ENCODE measurements around the gene PLCD4. TPM values are rescaled to one million over a fixed set of nuclear protein-coding genes. Genes with fewer than 3 reads are reported as not detected.

PLCD4 gene
- total RNA-seq, 1 experiment from 2014 or later, result 0.42 TPM

DNA sequence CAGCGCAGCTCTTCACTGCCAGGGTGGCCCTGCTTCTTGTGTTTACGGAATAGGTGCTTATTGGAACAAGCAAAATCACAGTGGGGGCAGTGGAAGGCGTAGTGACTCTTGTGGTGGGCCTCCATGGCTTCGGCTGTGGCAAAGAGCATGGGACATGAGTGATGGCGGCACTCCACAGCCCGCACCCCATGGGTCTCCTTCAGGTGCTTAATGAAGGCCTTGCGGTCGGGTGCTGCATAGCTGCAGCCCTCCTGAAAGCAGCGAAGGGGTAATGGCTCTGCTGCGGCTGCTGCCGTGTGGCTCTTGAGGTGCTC is 41.0 kb downstream of the PLCD4 start:
- no peak overlapping the region for H3K27ac ChIP-seq (ENCODE audit: insufficient read length, low read depth, low read length)
- Mint-ChIP-seq H3K27me3 (ENCODE audit: low read depth) (no peaks in the 10 kb centered on the region), H3K9me3 (no peaks in the 10 kb centered on the region; a peak in 1 of 5 replicates), H3K4me3 (no peak overlapping the region), H3K27ac (peak overlapping the region in 1 of 3 experiments; percentile 82; a peak in 1 of 7 replicates), H3K4me1 (no peaks in the 10 kb centered on the region), H3K36me3 (ENCODE audit: insufficient read depth in 1 of 3, low read depth in 3 of 3) (peaks cover 41 to 93% (median 78%) of the 10 kb centered on the region in 3 experiments; a peak in 6 of 7 replicates)
- no peak overlapping the region for H3K9ac ChIP-seq (ENCODE audit: extremely low read depth, insufficient read length, low read length)
- no peak overlapping the region for H2BK120ac ChIP-seq (ENCODE audit: low read depth, low read length, poor library complexity, severe bottlenecking)
- H3K4me1 ChIP-seq (ENCODE audit: insufficient read depth, low read length), result no peaks in the 10 kb centered on the region
- no peak overlapping the region for H4K91ac ChIP-seq (ENCODE audit: insufficient read length, low read depth, low read length)
- H3K18ac ChIP-seq (ENCODE audit: insufficient read length, low read depth, low read length), result no peak overlapping the region
- no peak overlapping the region for H2BK5ac ChIP-seq (ENCODE audit: insufficient read length, low read length)
- H2AFZ ChIP-seq (ENCODE audit: low read length), result no peak overlapping the region
- no peak overlapping the region for H4K8ac ChIP-seq (replicated peaks; ENCODE audit: insufficient read length, low read depth, low read length)
- no peak for DNase-seq
- H3T11ph ChIP-seq (ENCODE audit: low read length), result no peak overlapping the region
- H3K14ac ChIP-seq (ENCODE audit: insufficient read depth, low read length), result no peak overlapping the region
- no peaks in the 10 kb centered on the region for H4K20me1 ChIP-seq (ENCODE audit: control insufficient read depth, insufficient read depth, insufficient read length)
- no peaks in the 10 kb centered on the region for H3K27me3 ChIP-seq (ENCODE audit: insufficient read depth, low read length)
- no peaks in the 10 kb centered on the region for H3K79me1 ChIP-seq (ENCODE audit: insufficient read depth, low read depth, low read length, poor library complexity, severe bottlenecking)
- no peak overlapping the region for H2BK12ac ChIP-seq (ENCODE audit: insufficient read length, low read depth, low read length)
- no CpG with 5 or more reads among the region's 11 CpGs for WGBS (ENCODE audit: extremely low coverage, insufficient read length, low lambda C conversion rate)
- no peak overlapping the region for H3K4ac ChIP-seq (ENCODE audit: low read depth, low read length)
- H4K5ac ChIP-seq (ENCODE audit: insufficient read length, low read depth, low read length), result no peak overlapping the region
- no peak overlapping the region for H3K56ac ChIP-seq (ENCODE audit: insufficient read length, low read depth, low read length)
- no peaks in the 10 kb centered on the region for H3K23me2 ChIP-seq (ENCODE audit: insufficient read length, low read depth, low read length, poor library complexity, severe bottlenecking)
- TF ChIP-seq, protein P1, sequence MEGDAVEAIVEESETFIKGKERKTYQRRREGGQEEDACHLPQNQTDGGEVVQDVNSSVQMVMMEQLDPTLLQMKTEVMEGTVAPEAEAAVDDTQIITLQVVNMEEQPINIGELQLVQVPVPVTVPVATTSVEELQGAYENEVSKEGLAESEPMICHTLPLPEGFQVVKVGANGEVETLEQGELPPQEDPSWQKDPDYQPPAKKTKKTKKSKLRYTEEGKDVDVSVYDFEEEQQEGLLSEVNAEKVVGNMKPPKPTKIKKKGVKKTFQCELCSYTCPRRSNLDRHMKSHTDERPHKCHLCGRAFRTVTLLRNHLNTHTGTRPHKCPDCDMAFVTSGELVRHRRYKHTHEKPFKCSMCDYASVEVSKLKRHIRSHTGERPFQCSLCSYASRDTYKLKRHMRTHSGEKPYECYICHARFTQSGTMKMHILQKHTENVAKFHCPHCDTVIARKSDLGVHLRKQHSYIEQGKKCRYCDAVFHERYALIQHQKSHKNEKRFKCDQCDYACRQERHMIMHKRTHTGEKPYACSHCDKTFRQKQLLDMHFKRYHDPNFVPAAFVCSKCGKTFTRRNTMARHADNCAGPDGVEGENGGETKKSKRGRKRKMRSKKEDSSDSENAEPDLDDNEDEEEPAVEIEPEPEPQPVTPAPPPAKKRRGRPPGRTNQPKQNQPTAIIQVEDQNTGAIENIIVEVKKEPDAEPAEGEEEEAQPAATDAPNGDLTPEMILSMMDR (conservative IDR thresholded peaks at IDR 0.05), result no peak
- H2BK15ac ChIP-seq (ENCODE audit: low read depth, low read length), result no peak overlapping the region
- no peak overlapping the region for H2BK20ac ChIP-seq (ENCODE audit: low read depth, low read length, poor library complexity, severe bottlenecking)
- no peak overlapping the region for H3K4me2 ChIP-seq (ENCODE audit: insufficient read depth, insufficient read length, low read length)
- no peaks in the 10 kb centered on the region for H3K79me2 ChIP-seq (ENCODE audit: insufficient read depth, low read length)
- no peaks in the 10 kb centered on the region for H3K9me3 ChIP-seq (ENCODE audit: control insufficient read depth, low read depth, low read length)
- H2AK5ac ChIP-seq (ENCODE audit: insufficient read length, low read length), result no peak overlapping the region
- no peak overlapping the region for H3K23ac ChIP-seq (ENCODE audit: insufficient read length, low read depth, low read length)
